ENCODE measurements around the gene GPR137. TPM values are rescaled to one million over a fixed set of nuclear protein-coding genes. Genes with fewer than 3 reads are reported as not detected.

Gene GPR137
- total and polyA plus RNA-seq, 10 of the 15 experiments (the other 5 are each of a cell fraction or from before 2014, with no cell fraction given): 0.37 to 29.2 (median 13.8) TPM

GRCh38 chr11:64290352-64291261 is 5.0 kb downstream of the GPR137 start:
- H3K36me3 ChIP-seq (ENCODE audit: control insufficient read depth in 2 of 2, insufficient read depth in 2 of 2, low read length in 1 of 2): peaks cover 0 to 2% of the 10 kb centered on the region in 2 experiments; a peak in 2 of 4 replicates
- ChIA-PET POLR2A (interaction anchor here (0.7 kb wide), 1 partner anchor 12 kb away, joined by 4 read pairs; no protein-coding TSS in a partner anchor), RAD21 (ENCODE audit: unreplicated experiment) (no interaction called here), SMC1A (ENCODE audit: uncharacterized antibody, unreplicated experiment) (interaction anchor here (0.5 kb wide), 1 partner anchor 21 kb away, joined by 3 read pairs; no protein-coding TSS in a partner anchor), CTCF (interaction anchor here (0.6 to 2.3 kb wide), 4 partner anchors 10 to 78 kb away, joined by 3 to 9 read pairs (median 5); partner anchors contain the start of gene CATSPERZ)
- no peaks in the 10 kb centered on the region for H3K9me3 ChIP-seq (replicated peaks; ENCODE audit: control insufficient read depth, insufficient read depth, low read length)
- H3K4me3 ChIP-seq: no peak overlapping the region
- no peak for FAIRE-seq
- TF ChIP-seq MLLT1 (IDR thresholded peaks at IDR 0.05): no peak
- H3K79me2 ChIP-seq (ENCODE audit: control insufficient read depth, insufficient read depth, low read length): 0 out of 2 replicates have a peak, but pooled peaks cover 6% of the 10 kb centered on the region
- peaks cover 3 to 10% of the 10 kb centered on the region in 2 experiments for H3K27me3 ChIP-seq (replicated peaks in 1 of 2; ENCODE audit: control insufficient read depth in 2 of 2, insufficient read depth in 2 of 2, low read length in 1 of 2)
- no peak overlapping the region for H2AFZ ChIP-seq (ENCODE audit: control insufficient read depth, low read depth, low read length)
- intact Hi-C loops (cut with micrococcal nuclease; ENCODE audit: unreplicated experiment): no loop called here
- H3K4me1 ChIP-seq (ENCODE audit: control insufficient read depth, insufficient read depth, low read length): peaks cover 7% of the 10 kb centered on the region
- H3K4me2 ChIP-seq (ENCODE audit: control insufficient read depth, insufficient read depth): no peak overlapping the region
- H3K27ac ChIP-seq (ENCODE audit: control insufficient read depth, insufficient read depth): no peak overlapping the region
- in situ Hi-C loops (cut with MboI): no loop called here
- 35% methylated on average over 10 of the region's 10 CpGs for WGBS (ENCODE audit: insufficient coverage, insufficient replicate concordance, low lambda C conversion rate, missing lambda C conversion rate)
- DNase-seq (ENCODE audit: low read depth, low spot score): no peak
- no peak for ATAC-seq
- BruUV-seq (replicated peaks): no TSS peak
- H3K9ac ChIP-seq (ENCODE audit: control insufficient read depth, insufficient read depth, low read length): no peak overlapping the region
- no peaks in the 10 kb centered on the region; the same call in 1 of the 2 replicates for H4K20me1 ChIP-seq (ENCODE audit: control insufficient read depth, insufficient read depth)

- no peak for DNase-seq (ENCODE audit: low read depth, low spot score)
- H3K4me1 ChIP-seq (ENCODE audit: control insufficient read depth, insufficient read depth, low read length): peaks cover 2% of the 10 kb centered on the region
- no peaks in the 10 kb centered on the region; the same call in 1 of the 2 replicates for H4K20me1 ChIP-seq (ENCODE audit: control insufficient read depth, insufficient read depth)
- ChIA-PET CTCF (no interaction called here), POLR2A (no interaction called here), RAD21 (ENCODE audit: unreplicated experiment) (no interaction called here), SMC1A (ENCODE audit: uncharacterized antibody, unreplicated experiment) (no interaction called here)
- no peak within 1 kb of the TSS for H3K27ac ChIP-seq (ENCODE audit: control insufficient read depth, insufficient read depth)
- H3K4me3 ChIP-seq: no peak within 1 kb of the TSS
- FAIRE-seq: no peak
- 20% methylated on average over 18 of the region's 45 CpGs for WGBS (ENCODE audit: insufficient coverage, insufficient replicate concordance, low lambda C conversion rate, missing lambda C conversion rate)
- H3K4me2 ChIP-seq (ENCODE audit: control insufficient read depth, insufficient read depth): peak within 1 kb of the TSS; percentile 48; the same call in 1 of the 2 replicates
- H3K9ac ChIP-seq (ENCODE audit: control insufficient read depth, insufficient read depth, low read length): no peak within 1 kb of the TSS
- H3K27me3 ChIP-seq (replicated peaks in 1 of 2; ENCODE audit: control insufficient read depth in 2 of 2, insufficient read depth in 2 of 2, low read length in 1 of 2): peaks cover 3 to 13% of the 10 kb centered on the region in 2 experiments
- no peak within 1 kb of the TSS for H2AFZ ChIP-seq (ENCODE audit: control insufficient read depth, low read depth, low read length)
- H3K79me2 ChIP-seq (ENCODE audit: control insufficient read depth, insufficient read depth, low read length): no peaks in the 10 kb centered on the region
- H3K36me3 ChIP-seq (ENCODE audit: control insufficient read depth in 2 of 2, insufficient read depth in 2 of 2, low read length in 1 of 2): peaks cover 0 to 2% of the 10 kb centered on the region in 2 experiments; a peak in 2 of 4 replicates
- intact Hi-C loops (cut with micrococcal nuclease; ENCODE audit: unreplicated experiment): no loop called here
- in situ Hi-C loops (cut with MboI): no loop called here
- BruUV-seq (replicated peaks): no TSS peak
- H3K9me3 ChIP-seq (replicated peaks; ENCODE audit: control insufficient read depth, insufficient read depth, low read length): no peaks in the 10 kb centered on the region
- ATAC-seq: no peak
- TF ChIP-seq CHD4 (IDR thresholded peaks at IDR 0.05) (no peak), ZNF687 (IDR thresholded peaks at IDR 0.05) (no peak), MEF2B (IDR thresholded peaks at IDR 0.05; ENCODE audit: partially characterized antibody, poor library complexity, severe bottlenecking) (no peak), MXI1 (IDR thresholded peaks at IDR 0.05; ENCODE audit: low read depth, low read length) (no peak), ZZZ3 (IDR thresholded peaks at IDR 0.05; ENCODE audit: control insufficient read depth, insufficient read length, low read depth) (no peak)
These were observed 5.7 kb downstream of the GPR137 start, which contains the start of gene KCNK4 for GRCh38 chr11:64291262-64291751. Gene KCNK4, plus strand, starts transcription at chr11:64291302. Its CDS starts 1,717 bp downstream, at chr11:64293019.
